Gastrocnemius medialis (tissue), 4 donors: ENCODE measurements around the gene TCHP. TPM values are rescaled to one million over a fixed set of nuclear protein-coding genes. Genes with fewer than 3 reads are reported as not detected.

Experiments
- ATAC-seq, 2 donors: fragments of 150-250 bp; one replicate each; pipeline ENCODE4 v1.9.1; 2016
- DNase-seq, 2 donors: peaks; one replicate each; pipeline ENCODE4 v3.0.0-alpha.2; 2019
- H3K27ac ChIP-seq, 4 donors: fragments of 200-600 bp; sonication (generic); 1 replicate in 1 of 4; 2 replicates in 3 of 4; pipeline ENCODE4 v1.5.1; 2016 to 2018; ENCODE audit warnings: mild to moderate bottlenecking in 2 of 4, moderate library complexity in 1 of 4
- H3K27me3 ChIP-seq, 3 donors: fragments of 200-600 bp; sonication (generic) in 2 of 3; 1 replicate in 1 of 3; 2 replicates in 2 of 3; pipeline versions ENCODE4 v1.5.1 to v1.6.0; 2016 to 2019; ENCODE audit warnings: mild to moderate bottlenecking in 1 of 3, moderate library complexity in 1 of 3
- H3K36me3 ChIP-seq, 2 donors: fragments of 200-600 bp; sonication (generic) in 1 of 2; one replicate each; pipeline ENCODE4 v1.5.1; 2017 to 2018
- H3K4me1 ChIP-seq, 2 donors: fragments of 200-600 bp; sonication (generic) in 1 of 2; one replicate each; pipeline ENCODE4 v1.5.1; 2016 to 2017; ENCODE audit warnings: mild to moderate bottlenecking in 2 of 2
- H3K4me3 ChIP-seq, 4 donors: fragments of 200-600 bp; sonication (generic) in 3 of 4; 1 replicate in 1 of 4; 2 replicates in 3 of 4; pipeline ENCODE4 v1.5.1; 2016 to 2019; ENCODE audit warnings: mild to moderate bottlenecking in 2 of 4
- H3K9me3 ChIP-seq, 3 donors: fragments of 200-600 bp; sonication (generic) in 2 of 3; 1 replicate in 1 of 3; 2 replicates in 2 of 3; pipeline ENCODE4 v1.5.1; 2016 to 2019
- CTCF ChIP-seq, 5 experiments: fragments of 450-650 bp in 3 of 5; fragments of 200-600 bp in 2 of 5; sonication (generic) in 2 of 5; IDR thresholded peaks in 4 of 5; conservative IDR thresholded peaks in 1 of 5; 1 replicate in 4 of 5; 2 replicates in 1 of 5; pipeline ENCODE4 v1.5.1; 2016 to 2019; ENCODE audit warnings: antibody characterized with exemption in 5 of 5, mild to moderate bottlenecking in 3 of 5, moderate library complexity in 3 of 5
- POLR2A ChIP-seq, 2 donors: fragments of 450-650 bp; IDR thresholded peaks; one replicate each; pipeline ENCODE4 v1.6.1; 2017; ENCODE audit warnings: antibody characterized with exemption in 2 of 2, mild to moderate bottlenecking in 2 of 2, moderate library complexity in 2 of 2
- in situ Hi-C, 4 donors: fragments of 200-750 bp; cut with MboI; loops; one replicate each; pipeline versions ENCODE4 v1.15.0 to v1.8.0; 2017; ENCODE audit warnings: low sequenced_read_pairs in 4 of 4
- intact Hi-C: fragments of 100-400 bp; cut with DNase I; formaldehyde crosslinking; loops from one replicate; pipeline ENCODE4 v1.15.1; 2023; ENCODE audit warnings: low total_unique reads
- total RNA-seq, 4 donors: library from RNA; depleted of rRNA; stranded (reverse); fragments of >200 nt; gene quantifications; one replicate each; pipeline versions ENCODE4 v1.1.0 to v1.2.3, GENCODE V29; 2016

TCHP gene
- total RNA-seq, 4 donors from 2014 or later = 7.3 to 9.4 (median 8.0) TPM

- intact Hi-C loops = no loop called here
- peaks cover 54 to 70% of the 10 kb centered on the region in 2 donors for H3K4me1 ChIP-seq
- H3K27ac ChIP-seq = peak overlapping the region; percentile 50 to 79 (median 72)
- in situ Hi-C loops = no loop called here
- no peak for TF ChIP-seq POLR2A (IDR thresholded peaks at IDR 0.05)
- TF ChIP-seq CTCF (IDR thresholded peaks at IDR 0.05 in 4 of 5, conservative IDR thresholded peaks at IDR 0.05 in 1 of 5) = no peak
- H3K36me3 ChIP-seq = peaks cover 0 to 41% of the 10 kb centered on the region in 2 donors
- DNase-seq = no peak
- no peaks in the 10 kb centered on the region for H3K27me3 ChIP-seq
- H3K4me3 ChIP-seq = no peak overlapping the region
- no peaks in the 10 kb centered on the region for H3K9me3 ChIP-seq
- ATAC-seq = peak in 1 of 2 donors; percentile 27
Measured at GRCh38 chr12:109951136-109951535, 51.1 kb downstream of the TCHP start.

GRCh38 chr12:109951751-109952150, 51.7 kb downstream of the TCHP start:
- H3K9me3 ChIP-seq = no peaks in the 10 kb centered on the region
- TF ChIP-seq CTCF (IDR thresholded peaks at IDR 0.05 in 4 of 5, conservative IDR thresholded peaks at IDR 0.05 in 1 of 5) (no peak), POLR2A (IDR thresholded peaks at IDR 0.05) (no peak)
- in situ Hi-C loops = no loop called here
- no peaks in the 10 kb centered on the region for H3K27me3 ChIP-seq
- H3K4me3 ChIP-seq = no peak overlapping the region
- ATAC-seq (peak in 1 of 2 donors; percentile 59), DNase-seq (peak in 1 of 2 donors; percentile 64)
- H3K27ac ChIP-seq = peak overlapping the region; percentile 50 to 79 (median 72)
- intact Hi-C loops = no loop called here
- peaks cover 0 to 41% of the 10 kb centered on the region in 2 donors for H3K36me3 ChIP-seq
- H3K4me1 ChIP-seq = peaks cover 54 to 67% of the 10 kb centered on the region in 2 donors

DNA sequence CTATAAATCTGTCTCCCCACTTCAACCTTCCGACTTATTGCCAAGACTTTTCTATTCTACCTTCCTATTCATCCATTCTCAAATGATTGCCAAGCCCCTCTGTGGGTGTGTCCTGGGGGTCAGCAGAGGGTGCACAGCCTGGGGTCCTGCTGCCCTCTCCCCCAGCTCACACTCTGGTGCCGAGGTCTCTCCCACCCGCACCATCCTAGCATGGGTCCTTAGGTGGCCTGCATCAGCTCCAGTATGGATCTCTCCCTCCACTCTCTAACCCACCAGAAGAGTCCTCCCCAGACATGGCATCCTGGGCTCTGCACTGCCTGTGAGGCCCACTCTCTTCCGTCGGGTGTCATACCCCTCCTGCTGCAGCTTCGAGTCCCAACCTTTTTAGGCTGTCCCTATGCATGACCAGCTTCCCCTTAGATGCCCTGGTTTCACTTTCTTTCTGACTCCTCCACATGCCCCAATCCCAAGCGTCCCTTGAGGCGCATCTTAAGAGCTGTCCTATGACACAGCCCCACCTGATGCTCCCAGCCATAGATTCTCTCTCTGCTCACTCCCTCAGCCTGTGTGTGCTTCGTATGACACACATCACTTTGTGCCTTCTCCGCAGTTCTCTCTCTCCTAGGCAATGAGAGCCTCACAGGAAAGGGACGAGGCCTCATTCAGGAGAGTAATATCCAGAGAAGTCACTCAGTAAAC, 52.2 kb downstream of the TCHP start:
- peaks cover 54 to 62% of the 10 kb centered on the region in 2 donors for H3K4me1 ChIP-seq
- TF ChIP-seq POLR2A (IDR thresholded peaks at IDR 0.05) (no peak), CTCF (IDR thresholded peaks at IDR 0.05 in 4 of 5, conservative IDR thresholded peaks at IDR 0.05 in 1 of 5) (no peak)
- in situ Hi-C loops (no loop called here), intact Hi-C loops (no loop called here)
- ATAC-seq (peak in 1 of 2 donors; percentile 13), DNase-seq (no peak)
- peaks cover 0 to 45% of the 10 kb centered on the region in 2 donors for H3K36me3 ChIP-seq
- H3K9me3 ChIP-seq = no peaks in the 10 kb centered on the region
- H3K27me3 ChIP-seq = no peaks in the 10 kb centered on the region
- no peak overlapping the region for H3K4me3 ChIP-seq
- peak overlapping the region; percentile 50 to 79 (median 72) for H3K27ac ChIP-seq

DNA sequence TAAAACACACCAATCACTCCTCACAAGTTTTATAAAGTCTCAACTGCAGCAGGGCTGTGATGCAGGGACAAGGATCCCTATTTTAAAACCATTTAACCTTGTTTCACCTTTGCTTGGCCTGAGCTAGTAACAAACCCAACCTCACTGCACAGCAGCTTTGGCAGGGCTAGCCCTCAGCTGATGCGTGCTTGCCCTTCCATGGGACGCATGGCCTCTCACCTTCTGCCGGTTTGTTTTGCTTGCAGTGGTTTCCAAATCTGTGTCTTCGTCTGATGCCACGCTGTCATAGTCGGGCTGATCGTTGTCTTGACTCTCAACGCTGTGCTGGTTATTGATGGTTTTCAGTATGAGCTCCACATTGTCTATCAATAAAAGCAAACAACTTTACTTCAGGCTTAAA, 52.8 kb downstream of the TCHP start:
- H3K36me3 ChIP-seq = peaks cover 0 to 49% of the 10 kb centered on the region in 2 donors
- peak; percentile 70 to 79 for ATAC-seq
- peak; percentile 54 to 75 for DNase-seq
- TF ChIP-seq POLR2A (IDR thresholded peaks at IDR 0.05) (no peak), CTCF (IDR thresholded peaks at IDR 0.05 in 4 of 5, conservative IDR thresholded peaks at IDR 0.05 in 1 of 5) (no peak)
- H3K27ac ChIP-seq = peak overlapping the region; percentile 50 to 79 (median 72)
- H3K27me3 ChIP-seq = no peaks in the 10 kb centered on the region
- in situ Hi-C loops = no loop called here
- H3K9me3 ChIP-seq = no peaks in the 10 kb centered on the region
- no peak overlapping the region for H3K4me3 ChIP-seq
- peaks cover 53 to 58% of the 10 kb centered on the region in 2 donors for H3K4me1 ChIP-seq
- intact Hi-C loops = no loop called here
